OCI-LY3 (cell line): ENCODE results near the gene RXRA.

ENCODE experiments used
- H2AFZ ChIP-seq: fragments of 200-600, 300-600 bp; shearing (Covaris generic); 2 replicates; pipeline ENCODE4 v1.6.0; 2014; ENCODE audit warnings: antibody characterized with exemption, low read depth, low read length
- H3K27ac ChIP-seq: fragments of 200-600, 300-600 bp; sonication (generic); 2 replicates; pipeline ENCODE4 v1.5.1; 2014; ENCODE audit warnings: mild to moderate bottlenecking, low read length, moderate library complexity, mixed read lengths
- H3K27me3 ChIP-seq: fragments of 200-600, 300-600 bp; sonication (generic); 2 replicates; pipeline ENCODE4 v1.6.1; 2014; ENCODE audit warnings: low read depth, low read length, mixed read lengths
- H3K36me3 ChIP-seq: fragments of 200-600, 300-600 bp; sonication (generic); replicated peaks from 2 replicates; pipeline ENCODE3; 2014; ENCODE audit warnings: low read depth, low read length, mixed read lengths
- H3K4me1 ChIP-seq: fragments of 300-600, 200-600 bp; sonication (generic); 2 replicates; pipeline ENCODE4 v1.6.1; 2014; ENCODE audit warnings: low read length, mixed read lengths
- H3K4me2 ChIP-seq: fragments of 200-600, 300-600 bp; sonication (generic); 2 replicates; pipeline ENCODE4 v1.6.1; 2014; ENCODE audit warnings: low read length, mixed read lengths
- H3K4me3 ChIP-seq: fragments of 300-600, 200-600 bp; sonication (generic); 2 replicates; pipeline ENCODE4 v1.5.1; 2014; ENCODE audit warnings: antibody characterized with exemption, mild to moderate bottlenecking, low read length, moderate library complexity
- H3K79me2 ChIP-seq: fragments of 300-600, 200-600 bp; shearing (Covaris generic); 2 replicates; pipeline ENCODE4 v1.6.1; 2014; ENCODE audit warnings: mild to moderate bottlenecking, low read length, mixed read lengths
- H3K9ac ChIP-seq: fragments of 300-600, 200-600 bp; shearing (Covaris generic); 2 replicates; pipeline ENCODE4 v1.6.0; 2014; ENCODE audit warnings: mild to moderate bottlenecking, low read length, moderate library complexity
- H3K9me3 ChIP-seq: fragments of 200-600, 300-600 bp; shearing (Covaris generic); 2 replicates; pipeline ENCODE4 v1.6.1; 2014; ENCODE audit warnings: low read length, mixed read lengths; ENCODE audit not compliant: insufficient read depth
- H4K20me1 ChIP-seq: fragments of 200-600, 300-600 bp; sonication (generic); 2 replicates; pipeline ENCODE4 v1.6.1; 2016; ENCODE audit warnings: low read length, mixed read lengths; ENCODE audit not compliant: insufficient read depth
- CTCF ChIP-seq: fragments of 200-600, 300-600 bp; sonication (generic); IDR thresholded peaks from 2 replicates; pipeline ENCODE4 v1.5.1; 2014; ENCODE audit warnings: antibody characterized with exemption, low read length, low read depth
- EZH2phosphoT487 ChIP-seq: fragments of 200-600 bp; shearing (Covaris generic); IDR thresholded peaks from 2 replicates; pipeline ENCODE4 v1.6.1; 2018; ENCODE audit warnings: antibody characterized with exemption, mixed run types, low read depth

The RXRA gene

GRCh38 chr9:134422301-134423090, 96.2 kb downstream of the RXRA start:
- Histone ChIP-seq H2AFZ (no peak overlapping the region), H3K4me2 (no peak overlapping the region), H3K79me2 (no peaks in the 10 kb centered on the region), H3K9me3 (no peaks in the 10 kb centered on the region), H3K36me3 (peaks cover 15% of the 10 kb centered on the region), H3K27ac (no peak overlapping the region), H3K4me1 (peaks cover 12% of the 10 kb centered on the region), H3K4me3 (no peak overlapping the region), H3K27me3 (no peaks in the 10 kb centered on the region), H4K20me1 (peaks cover 6% of the 10 kb centered on the region; the same call in 1 of the 2 replicates), H3K9ac (no peak overlapping the region)
- TF ChIP-seq CTCF (no peak), EZH2phosphoT487 (no peak)

GRCh38 chr9:134423166-134423565, 96.9 kb downstream of the RXRA start:
- Histone ChIP-seq H3K27ac (no peak overlapping the region), H3K79me2 (no peaks in the 10 kb centered on the region), H4K20me1 (peaks cover 10% of the 10 kb centered on the region; the same call in 1 of the 2 replicates), H3K27me3 (no peaks in the 10 kb centered on the region), H3K4me2 (no peak overlapping the region), H3K36me3 (peaks cover 14% of the 10 kb centered on the region), H3K4me3 (no peak overlapping the region), H3K4me1 (peaks cover 18% of the 10 kb centered on the region), H3K9me3 (no peaks in the 10 kb centered on the region), H3K9ac (no peak overlapping the region), H2AFZ (no peak overlapping the region)
- no peak for TF ChIP-seq EZH2phosphoT487
- no peak for TF ChIP-seq CTCF

- H2AFZ ChIP-seq = no peak overlapping the region
- H3K4me3 ChIP-seq = no peak overlapping the region
- no peaks in the 10 kb centered on the region for H3K27me3 ChIP-seq
- H3K79me2 ChIP-seq = no peaks in the 10 kb centered on the region
- peaks cover 10% of the 10 kb centered on the region; the same call in 1 of the 2 replicates for H4K20me1 ChIP-seq
- no peak overlapping the region for H3K4me2 ChIP-seq
- H3K27ac ChIP-seq = no peak overlapping the region
- peaks cover 12% of the 10 kb centered on the region for H3K36me3 ChIP-seq
- H3K4me1 ChIP-seq = peaks cover 24% of the 10 kb centered on the region
- no peak for TF ChIP-seq CTCF
- no peak for TF ChIP-seq EZH2phosphoT487
- H3K9me3 ChIP-seq = no peaks in the 10 kb centered on the region
- H3K9ac ChIP-seq = no peak overlapping the region
Measured at GRCh38 chr9:134423749-134424148, 97.5 kb downstream of the RXRA start.

GRCh38 chr9:134424818-134425217, 98.6 kb downstream of the RXRA start:
- Histone ChIP-seq H3K9me3 (no peaks in the 10 kb centered on the region), H2AFZ (no peak overlapping the region), H3K36me3 (peaks cover 20% of the 10 kb centered on the region), H3K9ac (no peak overlapping the region), H3K4me3 (no peak overlapping the region), H3K27me3 (no peaks in the 10 kb centered on the region), H4K20me1 (0 out of 2 replicates have a peak, but pooled peaks cover 7% of the 10 kb centered on the region), H3K4me1 (peaks cover 26% of the 10 kb centered on the region), H3K4me2 (no peak overlapping the region), H3K27ac (no peak overlapping the region), H3K79me2 (no peaks in the 10 kb centered on the region)
- TF ChIP-seq EZH2phosphoT487 (no peak), CTCF (no peak)
